NCI-H146 (cell line): ENCODE results near the gene CEP192.
"Not testable (repeated sequence)": the region's sequence is repeated elsewhere in the genome, so short reads cannot be mapped to it uniquely, and the experiment has no call there.

Source experiments
- DNase-seq: peaks from one replicate; lab custom pipeline; 2025; lab: John Stamatoyannopoulos, UW

Gene CEP192

GRCh38 chr18:12990967-12991820, at the start of gene CEP192:
CEP192 (plus strand) TSS chr18:12991362; CDS start chr18:12999425, 8,063 bp downstream.
- peak; percentile 100 for DNase-seq

GRCh38 chr18:12943215-12943614, 47.9 kb upstream of the CEP192 start:
- DNase-seq = no peak

GRCh38 chr18:12944709-12945108, 46.5 kb upstream of the CEP192 start:
- DNase-seq = no peak

GRCh38 chr18:12946549-12947284, 44.4 kb upstream of the CEP192 start:
- peak; percentile 80 for DNase-seq

- peak; percentile 100 for DNase-seq
These were observed 43.7 kb upstream of the CEP192 start, which contains the start of gene SEH1L for GRCh38 chr18:12947285-12948049. SEH1L (plus strand) TSS chr18:12948011; CDS start chr18:12948122, 111 bp downstream.

GRCh38 chr18:12948050-12948804, 42.9 kb upstream of the CEP192 start:
- peak; percentile 99 for DNase-seq

GRCh38 chr18:12958478-12958877, 32.7 kb upstream of the CEP192 start:
- no peak for DNase-seq

GRCh38 chr18:12960395-12960794, 30.8 kb upstream of the CEP192 start:
- no peak for DNase-seq

- no peak for DNase-seq
These were observed 30.2 kb upstream of the CEP192 start for GRCh38 chr18:12960853-12961397.

- DNase-seq = no peak
These were observed 28.1 kb upstream of the CEP192 start for GRCh38 chr18:12963069-12963468.

GRCh38 chr18:12968115-12968514, 23.0 kb upstream of the CEP192 start:
- DNase-seq = no peak

- no peak for DNase-seq
These were observed 22.5 kb upstream of the CEP192 start for GRCh38 chr18:12968619-12969018.

- DNase-seq = no peak
These were observed 17.5 kb upstream of the CEP192 start for GRCh38 chr18:12973562-12974213.

- DNase-seq = no peak
These were observed 15.7 kb upstream of the CEP192 start for GRCh38 chr18:12975488-12975887.

- DNase-seq = no peak
These were observed 14.9 kb upstream of the CEP192 start for GRCh38 chr18:12976305-12976704.

GRCh38 chr18:12980065-12980464, 11.1 kb upstream of the CEP192 start:
- not testable (repeated sequence) for DNase-seq

GRCh38 chr18:12989397-12990122, 1.6 kb upstream of the CEP192 start:
- no peak for DNase-seq

GRCh38 chr18:12990123-12990475, 1.1 kb upstream of the CEP192 start:
- no peak for DNase-seq

- no peak for DNase-seq
These were observed 558 bp upstream of the CEP192 start for GRCh38 chr18:12990641-12990966.

- DNase-seq = no peak
These were observed 638 bp downstream of the CEP192 start for GRCh38 chr18:12991821-12992179.
